ENCODE data around the gene ARHGAP10.

ARHGAP10 gene

GRCh38 chr4:148103597-148104355 lies 371.9 kb downstream of the ARHGAP10 start:
- no peak overlapping the region for H3K27ac ChIP-seq (ENCODE audit: low read depth, low read length)
- H3K36me3 ChIP-seq (ENCODE audit: control insufficient read depth in 5 of 5, insufficient read depth in 5 of 5, low read length in 5 of 5) = peaks cover 8 to 21% (median 18%) of the 10 kb centered on the region in 5 donors
- no peak overlapping the region for H3K9ac ChIP-seq (ENCODE audit: low read length in 5 of 5)
- no peaks in the 10 kb centered on the region for H3K4me1 ChIP-seq (ENCODE audit: control insufficient read depth in 5 of 5, insufficient read depth in 5 of 5, low read length in 5 of 5)
- H3K4me3 ChIP-seq (ENCODE audit: low read depth in 1 of 5, low read length in 5 of 5) = no peak overlapping the region
- H3K9me3 ChIP-seq (ENCODE audit: control insufficient read depth in 5 of 5, low read length in 5 of 5) = no peaks in the 10 kb centered on the region
- no peaks in the 10 kb centered on the region for H3K27me3 ChIP-seq (ENCODE audit: control insufficient read depth in 5 of 5, insufficient read depth in 4 of 5, low read length in 5 of 5)

DNA sequence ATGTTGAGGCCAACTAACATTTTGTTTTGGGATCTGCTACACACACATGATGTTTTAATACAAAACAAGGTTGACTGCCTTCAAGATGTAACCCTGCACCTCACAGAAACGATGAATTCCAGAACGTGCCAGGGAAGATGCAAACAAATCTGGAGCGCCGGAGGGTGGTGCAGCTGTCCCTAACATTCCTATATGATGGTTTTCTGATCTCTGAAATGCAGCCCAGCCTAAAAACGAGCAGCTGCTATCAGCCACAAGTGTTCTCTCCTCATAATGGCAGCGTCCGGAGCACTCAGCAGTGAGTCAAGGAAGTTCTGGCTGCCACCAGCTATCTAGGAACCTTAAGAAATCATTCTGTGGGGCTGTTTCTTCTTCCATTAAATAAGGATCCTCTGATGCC lies 376.9 kb downstream of the ARHGAP10 start:
- no peak overlapping the region for H3K4me3 ChIP-seq (ENCODE audit: low read depth in 1 of 5, low read length in 5 of 5)
- no peaks in the 10 kb centered on the region for H3K9me3 ChIP-seq (ENCODE audit: control insufficient read depth in 5 of 5, low read length in 5 of 5)
- H3K4me1 ChIP-seq (ENCODE audit: control insufficient read depth in 5 of 5, insufficient read depth in 5 of 5, low read length in 5 of 5) = no peaks in the 10 kb centered on the region
- H3K9ac ChIP-seq (ENCODE audit: low read length in 5 of 5) = no peak overlapping the region
- no peak overlapping the region for H3K27ac ChIP-seq (ENCODE audit: low read depth, low read length)
- no peaks in the 10 kb centered on the region for H3K27me3 ChIP-seq (ENCODE audit: control insufficient read depth in 5 of 5, insufficient read depth in 4 of 5, low read length in 5 of 5)
- H3K36me3 ChIP-seq (ENCODE audit: control insufficient read depth in 5 of 5, insufficient read depth in 5 of 5, low read length in 5 of 5) = peaks cover 21 to 42% (median 22%) of the 10 kb centered on the region in 5 donors

DNA sequence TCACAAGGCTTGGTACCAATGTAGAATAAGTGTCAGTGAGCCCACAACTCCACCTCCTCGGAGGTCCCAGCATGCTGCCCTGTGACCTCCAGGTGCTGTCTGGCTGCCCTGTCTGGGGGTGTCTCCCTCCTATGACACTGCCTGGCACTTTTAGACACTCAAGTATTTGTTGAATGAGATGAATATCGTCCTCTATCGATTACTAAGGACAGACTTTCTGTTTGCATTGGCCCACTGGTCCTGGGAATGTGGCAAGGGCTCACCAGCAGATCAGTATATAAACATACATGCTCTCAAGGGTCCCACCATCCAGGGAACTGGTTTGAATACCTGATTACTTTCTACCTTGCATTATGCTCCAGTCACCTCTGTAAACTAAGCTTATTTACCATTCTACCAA lies 377.3 kb downstream of the ARHGAP10 start:
- Histone ChIP-seq H3K9me3 (ENCODE audit: control insufficient read depth in 5 of 5, low read length in 5 of 5) (no peaks in the 10 kb centered on the region), H3K4me1 (ENCODE audit: control insufficient read depth in 5 of 5, insufficient read depth in 5 of 5, low read length in 5 of 5) (no peaks in the 10 kb centered on the region), H3K27me3 (ENCODE audit: control insufficient read depth in 5 of 5, insufficient read depth in 4 of 5, low read length in 5 of 5) (no peaks in the 10 kb centered on the region), H3K27ac (ENCODE audit: low read depth, low read length) (no peak overlapping the region), H3K4me3 (ENCODE audit: low read depth in 1 of 5, low read length in 5 of 5) (no peak overlapping the region), H3K36me3 (ENCODE audit: control insufficient read depth in 5 of 5, insufficient read depth in 5 of 5, low read length in 5 of 5) (peaks cover 21 to 45% (median 25%) of the 10 kb centered on the region in 5 donors), H3K9ac (ENCODE audit: low read length in 5 of 5) (no peak overlapping the region)

DNA sequence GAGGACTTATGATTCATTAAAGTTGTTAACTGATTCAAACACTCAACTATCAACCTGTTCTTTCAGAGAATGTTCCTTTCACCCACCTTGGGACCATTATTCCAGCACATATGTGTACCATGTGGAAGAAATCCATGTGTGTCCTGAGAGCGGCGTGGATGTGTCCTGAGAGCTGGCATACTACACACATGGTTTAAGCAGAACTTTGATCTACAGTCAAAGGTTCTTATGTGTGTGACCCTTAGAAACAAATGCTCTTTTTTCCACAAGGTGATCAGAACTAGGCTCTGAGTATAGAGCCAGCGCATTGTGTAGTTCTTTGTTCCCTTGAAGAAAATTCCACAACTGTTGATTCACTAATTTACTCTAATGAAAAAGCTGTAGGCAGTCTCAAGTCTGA lies 378.3 kb downstream of the ARHGAP10 start:
- H3K9ac ChIP-seq (ENCODE audit: low read length in 5 of 5) = no peak overlapping the region
- H3K27ac ChIP-seq (ENCODE audit: low read depth, low read length) = no peak overlapping the region
- H3K4me3 ChIP-seq (ENCODE audit: low read depth in 1 of 5, low read length in 5 of 5) = no peak overlapping the region
- peaks cover 16 to 41% (median 24%) of the 10 kb centered on the region in 5 donors for H3K36me3 ChIP-seq (ENCODE audit: control insufficient read depth in 5 of 5, insufficient read depth in 5 of 5, low read length in 5 of 5)
- H3K4me1 ChIP-seq (ENCODE audit: control insufficient read depth in 5 of 5, insufficient read depth in 5 of 5, low read length in 5 of 5) = no peaks in the 10 kb centered on the region
- H3K9me3 ChIP-seq (ENCODE audit: control insufficient read depth in 5 of 5, low read length in 5 of 5) = no peaks in the 10 kb centered on the region
- no peaks in the 10 kb centered on the region for H3K27me3 ChIP-seq (ENCODE audit: control insufficient read depth in 5 of 5, insufficient read depth in 4 of 5, low read length in 5 of 5)

DNA sequence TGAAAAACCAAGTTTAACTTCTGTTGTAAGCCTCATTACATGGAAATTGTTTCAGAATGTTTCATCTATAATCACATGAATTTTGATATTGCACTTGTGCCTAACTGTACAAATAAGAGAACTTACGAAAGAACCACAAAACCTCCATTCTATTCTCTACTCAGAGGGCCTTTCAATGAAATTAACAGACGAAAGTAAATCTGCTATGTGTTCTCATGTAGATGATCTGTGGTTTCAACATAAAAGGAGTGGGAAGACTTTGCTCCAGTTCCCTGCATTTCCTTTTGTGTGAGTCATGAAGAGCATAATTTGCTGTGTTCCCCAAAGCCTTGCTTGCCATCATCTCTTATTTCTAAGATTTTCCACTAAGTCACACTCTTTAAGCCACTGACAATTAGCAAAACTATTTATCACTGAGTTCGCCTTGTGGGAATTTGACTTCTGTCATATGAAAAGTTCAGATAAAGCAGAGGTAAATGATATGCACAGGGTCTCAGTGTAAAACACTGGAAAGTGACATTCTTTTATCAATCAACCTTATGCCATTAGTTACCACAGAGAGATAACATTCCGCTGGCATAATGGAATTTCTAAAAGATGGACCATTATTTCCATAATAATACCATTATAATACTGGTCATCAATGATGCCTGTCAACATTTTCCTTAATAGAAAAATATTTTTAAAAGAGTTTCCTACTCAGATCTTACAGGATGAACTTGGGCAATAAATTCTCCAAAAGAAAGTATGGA lies 380.5 kb downstream of the ARHGAP10 start:
- Histone ChIP-seq H3K36me3 (ENCODE audit: control insufficient read depth in 5 of 5, insufficient read depth in 5 of 5, low read length in 5 of 5) (peaks cover 10 to 41% (median 24%) of the 10 kb centered on the region in 5 donors), H3K9ac (ENCODE audit: low read length in 5 of 5) (no peak overlapping the region), H3K27ac (ENCODE audit: low read depth, low read length) (no peak overlapping the region), H3K4me3 (ENCODE audit: low read depth in 1 of 5, low read length in 5 of 5) (no peak overlapping the region), H3K27me3 (ENCODE audit: control insufficient read depth in 5 of 5, insufficient read depth in 4 of 5, low read length in 5 of 5) (no peaks in the 10 kb centered on the region), H3K4me1 (ENCODE audit: control insufficient read depth in 5 of 5, insufficient read depth in 5 of 5, low read length in 5 of 5) (peaks cover 0 to 8% (median 6%) of the 10 kb centered on the region in 5 donors), H3K9me3 (ENCODE audit: control insufficient read depth in 5 of 5, low read length in 5 of 5) (no peaks in the 10 kb centered on the region)

DNA sequence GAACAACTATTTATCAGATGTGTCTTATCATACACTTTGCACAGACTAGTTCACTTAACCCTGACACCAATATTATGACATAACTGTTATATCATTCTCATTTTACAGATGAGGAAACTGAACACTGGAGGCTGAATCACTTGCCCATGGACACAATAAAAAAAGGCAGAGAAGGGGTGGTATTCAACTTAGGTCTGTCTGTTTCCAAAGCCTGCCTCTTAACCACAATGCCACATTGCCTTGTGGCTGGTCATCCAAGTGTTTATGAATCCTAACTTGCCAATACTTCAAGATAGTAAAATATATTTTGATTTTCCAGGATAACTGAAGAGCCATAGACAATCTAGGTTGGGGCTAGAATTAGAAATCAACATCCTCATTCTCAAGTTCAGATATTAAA lies 382.5 kb downstream of the ARHGAP10 start:
- Histone ChIP-seq H3K9ac (ENCODE audit: low read length in 5 of 5) (no peak overlapping the region), H3K27me3 (ENCODE audit: control insufficient read depth in 5 of 5, insufficient read depth in 4 of 5, low read length in 5 of 5) (no peaks in the 10 kb centered on the region), H3K4me1 (ENCODE audit: control insufficient read depth in 5 of 5, insufficient read depth in 5 of 5, low read length in 5 of 5) (peaks cover 0 to 8% (median 6%) of the 10 kb centered on the region in 5 donors), H3K36me3 (ENCODE audit: control insufficient read depth in 5 of 5, insufficient read depth in 5 of 5, low read length in 5 of 5) (peaks cover 10 to 40% (median 19%) of the 10 kb centered on the region in 5 donors), H3K4me3 (ENCODE audit: low read depth in 1 of 5, low read length in 5 of 5) (no peak overlapping the region), H3K27ac (ENCODE audit: low read depth, low read length) (no peak overlapping the region), H3K9me3 (ENCODE audit: control insufficient read depth in 5 of 5, low read length in 5 of 5) (no peaks in the 10 kb centered on the region)

DNA sequence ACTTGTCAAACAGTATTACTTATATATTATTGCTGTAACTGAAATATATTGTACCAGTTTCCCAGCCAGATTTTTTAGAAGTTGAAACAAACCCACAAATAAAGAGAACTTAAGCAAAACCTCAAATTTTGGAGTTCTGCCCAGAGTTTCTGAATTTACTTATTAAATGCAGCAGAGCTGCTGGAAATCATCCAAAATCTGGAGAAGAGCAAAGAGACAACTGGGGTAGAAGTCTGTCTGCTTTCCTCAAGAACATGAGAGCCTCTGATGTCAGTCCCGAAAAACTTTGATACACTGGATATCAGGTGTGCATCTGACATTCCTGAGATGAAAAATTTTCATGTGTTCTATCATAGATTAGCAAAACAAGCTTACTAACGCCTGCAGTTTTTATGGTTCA lies 384.4 kb downstream of the ARHGAP10 start:
- H3K4me3 ChIP-seq (ENCODE audit: low read depth in 1 of 5, low read length in 5 of 5) = no peak overlapping the region
- H3K9me3 ChIP-seq (ENCODE audit: control insufficient read depth in 5 of 5, low read length in 5 of 5) = no peaks in the 10 kb centered on the region
- H3K4me1 ChIP-seq (ENCODE audit: control insufficient read depth in 5 of 5, insufficient read depth in 5 of 5, low read length in 5 of 5) = peaks cover 0 to 8% (median 6%) of the 10 kb centered on the region in 5 donors
- no peak overlapping the region for H3K27ac ChIP-seq (ENCODE audit: low read depth, low read length)
- peaks cover 8 to 42% (median 21%) of the 10 kb centered on the region in 5 donors for H3K36me3 ChIP-seq (ENCODE audit: control insufficient read depth in 5 of 5, insufficient read depth in 5 of 5, low read length in 5 of 5)
- no peak overlapping the region for H3K9ac ChIP-seq (ENCODE audit: low read length in 5 of 5)
- H3K27me3 ChIP-seq (ENCODE audit: control insufficient read depth in 5 of 5, insufficient read depth in 4 of 5, low read length in 5 of 5) = no peaks in the 10 kb centered on the region

DNA sequence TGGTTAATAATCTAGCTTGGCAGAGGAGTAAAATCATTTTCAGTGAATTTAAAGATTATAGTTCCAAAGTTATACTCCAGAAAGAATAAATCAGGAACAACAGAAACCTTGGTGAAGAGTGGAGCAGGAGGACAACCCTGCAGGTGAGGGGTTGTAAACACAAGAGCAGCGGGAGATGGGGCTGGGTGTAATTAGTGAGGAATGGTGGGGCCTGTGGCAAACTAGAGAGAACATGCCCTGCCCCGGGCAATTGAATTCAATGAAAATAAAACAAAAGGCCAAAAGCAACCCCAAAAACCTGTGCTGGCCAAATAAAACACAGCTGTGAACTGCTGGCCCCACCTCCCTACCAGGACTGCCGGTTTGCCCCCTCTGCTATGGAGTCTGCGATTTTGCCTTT lies 385.1 kb downstream of the ARHGAP10 start:
- Histone ChIP-seq H3K9me3 (ENCODE audit: control insufficient read depth in 5 of 5, low read length in 5 of 5) (peaks cover 0 to 4% (median 0%) of the 10 kb centered on the region in 5 donors), H3K4me1 (ENCODE audit: control insufficient read depth in 5 of 5, insufficient read depth in 5 of 5, low read length in 5 of 5) (peaks cover 0 to 8% (median 6%) of the 10 kb centered on the region in 5 donors), H3K9ac (ENCODE audit: low read length in 5 of 5) (no peak overlapping the region), H3K27me3 (ENCODE audit: control insufficient read depth in 5 of 5, insufficient read depth in 4 of 5, low read length in 5 of 5) (no peaks in the 10 kb centered on the region), H3K27ac (ENCODE audit: low read depth, low read length) (no peak overlapping the region), H3K4me3 (ENCODE audit: low read depth in 1 of 5, low read length in 5 of 5) (no peak overlapping the region), H3K36me3 (ENCODE audit: control insufficient read depth in 5 of 5, insufficient read depth in 5 of 5, low read length in 5 of 5) (peaks cover 8 to 37% (median 21%) of the 10 kb centered on the region in 5 donors)

- Histone ChIP-seq H3K27me3 (ENCODE audit: control insufficient read depth in 5 of 5, insufficient read depth in 4 of 5, low read length in 5 of 5) (no peaks in the 10 kb centered on the region), H3K36me3 (ENCODE audit: control insufficient read depth in 5 of 5, insufficient read depth in 5 of 5, low read length in 5 of 5) (peaks cover 6 to 35% (median 21%) of the 10 kb centered on the region in 5 donors), H3K4me1 (ENCODE audit: control insufficient read depth in 5 of 5, insufficient read depth in 5 of 5, low read length in 5 of 5) (peaks cover 0 to 8% (median 6%) of the 10 kb centered on the region in 5 donors), H3K9me3 (ENCODE audit: control insufficient read depth in 5 of 5, low read length in 5 of 5) (peaks cover 0 to 9% (median 0%) of the 10 kb centered on the region in 5 donors), H3K9ac (ENCODE audit: low read length in 5 of 5) (no peak overlapping the region), H3K27ac (ENCODE audit: low read depth, low read length) (no peak overlapping the region), H3K4me3 (ENCODE audit: low read depth in 1 of 5, low read length in 5 of 5) (no peak overlapping the region)
Measured at GRCh38 chr4:148118179-148118578, 386.3 kb downstream of the ARHGAP10 start.

GRCh38 chr4:148118633-148119032 lies 386.7 kb downstream of the ARHGAP10 start:
- Histone ChIP-seq H3K27ac (ENCODE audit: low read depth, low read length) (no peak overlapping the region), H3K4me1 (ENCODE audit: control insufficient read depth in 5 of 5, insufficient read depth in 5 of 5, low read length in 5 of 5) (peaks cover 0 to 8% (median 6%) of the 10 kb centered on the region in 5 donors), H3K27me3 (ENCODE audit: control insufficient read depth in 5 of 5, insufficient read depth in 4 of 5, low read length in 5 of 5) (no peaks in the 10 kb centered on the region), H3K4me3 (ENCODE audit: low read depth in 1 of 5, low read length in 5 of 5) (no peak overlapping the region), H3K9me3 (ENCODE audit: control insufficient read depth in 5 of 5, low read length in 5 of 5) (peaks cover 0 to 14% (median 1%) of the 10 kb centered on the region in 5 donors), H3K9ac (ENCODE audit: low read length in 5 of 5) (no peak overlapping the region), H3K36me3 (ENCODE audit: control insufficient read depth in 5 of 5, insufficient read depth in 5 of 5, low read length in 5 of 5) (peaks cover 4 to 31% (median 18%) of the 10 kb centered on the region in 5 donors)

All from subcutaneous abdominal adipose tissue (tissue), 5 donors.